ENCODE measurements around the gene KLHL18. TPM values are rescaled to one million over a fixed set of nuclear protein-coding genes. Genes with fewer than 3 reads are reported as not detected.

KLHL18 gene
- polyA plus RNA-seq, 5 donors: 9.0 to 14.1 (median 13.3) TPM

DNA sequence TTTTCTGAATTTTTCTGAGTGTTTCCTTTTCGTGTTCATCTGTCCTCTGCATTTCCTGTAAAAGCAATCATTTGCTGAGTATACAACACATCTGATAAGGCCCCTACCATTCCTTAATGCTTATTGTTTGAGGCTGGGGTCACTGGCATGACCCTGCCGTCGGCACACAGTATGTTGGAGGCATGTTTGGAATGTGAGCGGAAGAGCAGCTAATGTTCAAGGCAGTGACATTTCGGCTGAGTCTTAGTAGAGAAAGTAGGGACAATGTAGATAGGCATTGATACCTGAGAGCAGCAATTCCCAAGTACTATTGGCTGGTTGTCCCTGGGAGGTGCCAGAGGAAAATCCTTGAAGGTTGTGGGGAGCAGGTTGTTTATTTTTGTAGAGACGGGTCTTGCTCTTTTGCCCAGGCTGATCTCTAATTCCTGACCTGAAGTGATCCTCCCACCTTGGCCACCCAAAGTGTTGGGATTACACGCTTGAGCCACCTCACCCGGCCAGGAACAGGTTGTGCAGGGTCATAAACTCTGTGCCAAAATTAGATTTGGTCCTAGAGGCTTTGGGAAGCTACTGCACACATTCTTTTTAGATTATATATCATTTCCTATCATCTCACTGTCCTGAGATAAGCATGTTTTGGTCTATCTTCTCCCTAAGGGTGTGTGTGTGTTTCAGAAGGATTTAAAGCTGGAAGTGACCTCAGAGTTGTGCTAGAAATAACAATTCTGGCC is 111.6 kb downstream of the KLHL18 start:
- DNase-seq: no peak

DNA sequence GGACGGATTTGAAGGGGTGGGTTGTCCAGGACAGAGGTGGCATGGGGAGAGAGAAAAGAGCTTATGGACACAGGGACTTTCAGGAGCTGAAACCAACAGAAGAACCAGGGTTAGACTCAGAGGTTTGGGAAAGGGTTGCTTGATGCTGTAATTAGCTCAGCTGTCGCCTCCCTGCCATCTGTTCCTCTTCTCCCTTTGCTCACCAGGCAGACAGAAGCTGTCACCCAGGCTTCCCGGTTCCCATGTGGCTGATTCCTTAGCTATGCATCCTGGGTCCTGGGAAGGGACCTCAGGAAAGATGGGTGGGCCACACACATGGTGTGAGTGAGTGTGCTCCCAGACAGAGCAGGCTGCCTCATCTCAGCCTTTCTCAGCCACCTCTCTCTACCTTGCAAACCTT is 112.1 kb downstream of the KLHL18 start:
- DNase-seq: no peak

Other genes starting within 250 kb of the KLHL18 start
- 10 to 100 TPM; 44.0 to 64.0 (median 61.7) TPM for gene SETD2, start 118.8 kb upstream of the KLHL18 start, polyA plus RNA-seq (ENCODE audit: insufficient read depth in 1 of 5, insufficient read length in 5 of 5, low replicate concordance in 1 of 5)
- gene KIF9, start 145 bp upstream of the KLHL18 start, polyA plus RNA-seq (ENCODE audit: insufficient read depth in 1 of 5, insufficient read length in 5 of 5, low replicate concordance in 1 of 5): 10 to 100 TPM; 14.6 to 19.1 (median 15.4) TPM
- gene PTPN23, start 98.1 kb downstream of the KLHL18 start, polyA plus RNA-seq (ENCODE audit: insufficient read depth in 1 of 5, insufficient read length in 5 of 5, low replicate concordance in 1 of 5): 10 to 100 TPM; 16.0 to 31.5 (median 23.4) TPM
- gene SCAP, start 193.0 kb downstream of the KLHL18 start, polyA plus RNA-seq (ENCODE audit: insufficient read depth in 1 of 5, insufficient read length in 5 of 5, low replicate concordance in 1 of 5): 10 to 100 TPM; 48.4 to 63.1 (median 50.8) TPM
- 10 to 100 TPM; 38.5 to 45.7 (median 41.7) TPM for gene ELP6, start 230.8 kb downstream of the KLHL18 start, polyA plus RNA-seq (ENCODE audit: insufficient read depth in 1 of 5, insufficient read length in 5 of 5, low replicate concordance in 1 of 5)